GM18870 (cell line): ENCODE results near the gene SYTL3.
"Not testable (repeated sequence)": the region's sequence is repeated elsewhere in the genome, so short reads cannot be mapped to it uniquely, and the experiment has no call there.

Experiments
- ATAC-seq: cut with Tn5 transposase; IDR thresholded peaks from one replicate; pipeline ENCODE4 v1.9.1; 2021; ENCODE audit warnings: moderate library complexity; ENCODE audit not compliant: unreplicated experiment

Gene SYTL3

GRCh38 chr6:158638324-158638854 is 11.5 kb upstream of the SYTL3 start:
- ATAC-seq: no peak

GRCh38 chr6:158639056-158639455 is 10.8 kb upstream of the SYTL3 start:
- ATAC-seq: no peak

- ATAC-seq: no peak
Observed at GRCh38 chr6:158640519-158640918, 9.3 kb upstream of the SYTL3 start.

- no peak for ATAC-seq
Observed at GRCh38 chr6:158642097-158642601, 7.7 kb upstream of the SYTL3 start.

GRCh38 chr6:158643836-158644230 is 6.0 kb upstream of the SYTL3 start:
- no peak for ATAC-seq

- ATAC-seq: peak; percentile 26
Observed at GRCh38 chr6:158644231-158645063, 5.4 kb upstream of the SYTL3 start, which contains the start of gene DYNLT1. Gene DYNLT1 (minus strand): TSS chr6:158644743. CDS start chr6:158644708, 35 bp downstream.

GRCh38 chr6:158645064-158646022 is 4.5 kb upstream of the SYTL3 start:
- no peak for ATAC-seq

GRCh38 chr6:158646023-158646910 is 3.6 kb upstream of the SYTL3 start:
- ATAC-seq: no peak

- ATAC-seq: no peak
Observed at GRCh38 chr6:158647501-158647900, 2.4 kb upstream of the SYTL3 start.

- ATAC-seq: peak; percentile 42
Observed at GRCh38 chr6:158648682-158649131, 1.1 kb upstream of the SYTL3 start.

- not testable (repeated sequence) for ATAC-seq
Observed at GRCh38 chr6:158651981-158652737, 2.3 kb downstream of the SYTL3 start.

- ATAC-seq: peak; percentile 46
Observed at GRCh38 chr6:158653577-158654354, 3.9 kb downstream of the SYTL3 start.

GRCh38 chr6:158654498-158654897 is 4.6 kb downstream of the SYTL3 start:
- no peak for ATAC-seq

GRCh38 chr6:158654960-158655489 is 5.2 kb downstream of the SYTL3 start:
- ATAC-seq: no peak

GRCh38 chr6:158655569-158656450 is 6.0 kb downstream of the SYTL3 start:
- no peak for ATAC-seq

- ATAC-seq: not testable (repeated sequence)
Observed at GRCh38 chr6:158656986-158657385, 7.1 kb downstream of the SYTL3 start.

- no peak for ATAC-seq
Observed at GRCh38 chr6:158660333-158660754, 10.5 kb downstream of the SYTL3 start.
